Karpas-422 (cell line): ENCODE results near the gene ERICH6. TPM values are rescaled to one million over a fixed set of nuclear protein-coding genes. Genes with fewer than 3 reads are reported as not detected.

Source experiments
- DNase-seq: peaks from one replicate; pipeline ENCODE4 v3.0.0-alpha.2; 2015
- H2AFZ ChIP-seq: fragments of 200-600 bp; sonication (generic); 2 replicates; pipeline ENCODE4 v1.6.1; 2014; ENCODE audit warnings: antibody characterized with exemption, low read length, mixed read lengths
- H3K27ac ChIP-seq: fragments of 200-600 bp; sonication (generic); 2 replicates; pipeline ENCODE4 v1.5.1; 2014; ENCODE audit warnings: mild to moderate bottlenecking, low read length, moderate library complexity
- H3K27me3 ChIP-seq: fragments of 200-600 bp; sonication (generic); 2 replicates; pipeline ENCODE4 v1.6.1; 2014; ENCODE audit warnings: low read length, mixed read lengths
- H3K36me3 ChIP-seq: fragments of 200-600 bp; sonication (generic); 2 replicates; pipeline ENCODE4 v1.6.1; 2014; ENCODE audit warnings: low read length, mixed read lengths; ENCODE audit not compliant: insufficient read depth
- H3K4me1 ChIP-seq: fragments of 200-600 bp; sonication (generic); 2 replicates; pipeline ENCODE4 v1.6.1; 2014; ENCODE audit warnings: mild to moderate bottlenecking, low read length, mixed read lengths
- H3K4me2 ChIP-seq: fragments of 200-600 bp; sonication (generic); 2 replicates; pipeline ENCODE4 v1.6.1; 2014; ENCODE audit warnings: low read length, low read depth, mild to moderate bottlenecking; ENCODE audit not compliant: poor library complexity, severe bottlenecking
- H3K4me3 ChIP-seq: fragments of 200-600 bp; sonication (generic); 2 replicates; pipeline ENCODE4 v1.5.1; 2014; ENCODE audit warnings: mild to moderate bottlenecking, antibody characterized with exemption, low read length, mixed read lengths
- H3K79me2 ChIP-seq: fragments of 200-600 bp; sonication (generic); 2 replicates; pipeline ENCODE4 v1.6.1; 2014; ENCODE audit warnings: mild to moderate bottlenecking, low read length, mixed read lengths
- H3K9ac ChIP-seq: fragments of 200-600 bp; sonication (generic); 2 replicates; pipeline ENCODE4 v1.6.0; 2014; ENCODE audit warnings: low read length
- H3K9me2 ChIP-seq: fragments of 200-600 bp; sonication (generic), shearing (Covaris generic); replicated peaks from 2 replicates; pipeline ENCODE4 v1.6.0; 2014; ENCODE audit warnings: mild to moderate bottlenecking, low read length, moderate library complexity; ENCODE audit not compliant: insufficient read depth
- H3K9me3 ChIP-seq: fragments of 300-700, 200-600 bp; sonication (generic); 2 replicates; pipeline ENCODE4 v1.6.1; 2014; ENCODE audit warnings: low read length, mixed read lengths
- H4K20me1 ChIP-seq: fragments of 200-600 bp; sonication (generic); 2 replicates; pipeline ENCODE4 v1.6.1; 2014; ENCODE audit warnings: mild to moderate bottlenecking, antibody characterized with exemption, low read length, low read depth; ENCODE audit not compliant: insufficient read depth
- total RNA-seq: library from RNA; depleted of rRNA; stranded (reverse); fragments of >200 nt; shearing (Covaris generic); gene quantifications from 2 replicates; pipeline ENCODE4 v1.2.3, GENCODE V29; 2014; ENCODE audit warnings: low replicate concordance; rRNA removed

Gene ERICH6
- total RNA-seq, result 0.22 TPM in 1 of 2 replicates, not detected in the other

GRCh38 chr3:150703756-150704344 lies at the start of gene ERICH6:
TSS of gene ERICH6 (minus strand) at chr3:150703920. CDS start at chr3:150703898, 22 bp downstream.
- H4K20me1 ChIP-seq, result no peaks in the 10 kb centered on the region
- peak; percentile 96 for DNase-seq
- H3K4me1 ChIP-seq, result peaks cover 11% of the 10 kb centered on the region
- 0 out of 2 replicates have a peak, but pooled peaks cover 5% of the 10 kb centered on the region for H3K36me3 ChIP-seq
- no peaks in the 10 kb centered on the region for H3K79me2 ChIP-seq
- no peaks in the 10 kb centered on the region for H3K9me2 ChIP-seq
- no peaks in the 10 kb centered on the region for H3K27me3 ChIP-seq
- peak within 1 kb of the TSS; percentile 96 for H2AFZ ChIP-seq
- peak within 1 kb of the TSS; percentile 59 for H3K27ac ChIP-seq
- no peaks in the 10 kb centered on the region for H3K9me3 ChIP-seq
- H3K9ac ChIP-seq, result peak within 1 kb of the TSS; percentile 82
- peak within 1 kb of the TSS; percentile 85 for H3K4me3 ChIP-seq
- peak within 1 kb of the TSS; percentile 98 for H3K4me2 ChIP-seq

GRCh38 chr3:150751781-150752263 lies 48.1 kb upstream of the ERICH6 start:
- H3K36me3 ChIP-seq, result peaks cover 37% of the 10 kb centered on the region
- H3K4me2 ChIP-seq, result peak overlapping the region; percentile 22
- H3K9me3 ChIP-seq, result no peaks in the 10 kb centered on the region
- H3K4me3 ChIP-seq, result no peak overlapping the region
- H3K4me1 ChIP-seq, result peaks cover 94% of the 10 kb centered on the region
- peaks cover 95% of the 10 kb centered on the region for H3K79me2 ChIP-seq
- H2AFZ ChIP-seq, result no peak overlapping the region
- H3K27ac ChIP-seq, result peak overlapping the region; percentile 51; the same call in 1 of the 2 replicates
- H3K9ac ChIP-seq, result no peak overlapping the region
- peak; percentile 41 for DNase-seq
- no peaks in the 10 kb centered on the region for H3K9me2 ChIP-seq
- peaks cover 81% of the 10 kb centered on the region for H4K20me1 ChIP-seq
- H3K27me3 ChIP-seq, result no peaks in the 10 kb centered on the region

- peak overlapping the region; percentile 23 for H3K4me2 ChIP-seq
- no peak for DNase-seq
- no peaks in the 10 kb centered on the region for H3K9me2 ChIP-seq
- peak overlapping the region; percentile 66; the same call in 1 of the 2 replicates for H3K27ac ChIP-seq
- H3K9me3 ChIP-seq, result no peaks in the 10 kb centered on the region
- peaks cover 99% of the 10 kb centered on the region for H3K79me2 ChIP-seq
- H3K9ac ChIP-seq, result no peak overlapping the region
- peaks cover 100% of the 10 kb centered on the region for H3K4me1 ChIP-seq
- no peak overlapping the region for H2AFZ ChIP-seq
- no peaks in the 10 kb centered on the region for H3K27me3 ChIP-seq
- H3K36me3 ChIP-seq, result peaks cover 28% of the 10 kb centered on the region; the same call in 1 of the 2 replicates
- no peak overlapping the region for H3K4me3 ChIP-seq
- H4K20me1 ChIP-seq, result peaks cover 89% of the 10 kb centered on the region
These were observed 45.5 kb upstream of the ERICH6 start for GRCh38 chr3:150749255-150749654.

GRCh38 chr3:150748684-150749047 lies 44.9 kb upstream of the ERICH6 start:
- Histone ChIP-seq H3K9me2 (no peaks in the 10 kb centered on the region), H2AFZ (no peak overlapping the region), H3K4me1 (peaks cover 100% of the 10 kb centered on the region), H3K9ac (no peak overlapping the region), H3K9me3 (no peaks in the 10 kb centered on the region), H3K4me3 (no peak overlapping the region), H3K79me2 (peaks cover 99% of the 10 kb centered on the region), H4K20me1 (peaks cover 89% of the 10 kb centered on the region), H3K27ac (peak overlapping the region; percentile 66), H3K36me3 (peaks cover 28% of the 10 kb centered on the region; the same call in 1 of the 2 replicates), H3K4me2 (peak overlapping the region; percentile 23), H3K27me3 (no peaks in the 10 kb centered on the region)
- DNase-seq, result no peak

- Histone ChIP-seq H3K4me2 (peak overlapping the region; percentile 23), H3K9me2 (no peaks in the 10 kb centered on the region), H3K27ac (peak overlapping the region; percentile 66), H2AFZ (no peak overlapping the region), H3K9ac (no peak overlapping the region), H3K4me3 (no peak overlapping the region), H3K36me3 (peaks cover 33% of the 10 kb centered on the region; the same call in 1 of the 2 replicates), H3K4me1 (peaks cover 100% of the 10 kb centered on the region), H3K9me3 (no peaks in the 10 kb centered on the region), H3K27me3 (no peaks in the 10 kb centered on the region), H4K20me1 (peaks cover 89% of the 10 kb centered on the region), H3K79me2 (peaks cover 99% of the 10 kb centered on the region)
- no peak for DNase-seq
These were observed 44.4 kb upstream of the ERICH6 start for GRCh38 chr3:150747886-150748683.

- Histone ChIP-seq H3K27ac (peak overlapping the region; percentile 66), H2AFZ (no peak overlapping the region), H3K36me3 (peaks cover 31% of the 10 kb centered on the region; the same call in 1 of the 2 replicates), H3K9ac (peak overlapping the region; percentile 23; the same call in 1 of the 2 replicates), H3K4me3 (no peak overlapping the region), H4K20me1 (peaks cover 90% of the 10 kb centered on the region), H3K9me2 (no peaks in the 10 kb centered on the region), H3K27me3 (no peaks in the 10 kb centered on the region), H3K4me1 (peaks cover 100% of the 10 kb centered on the region), H3K4me2 (peak overlapping the region; percentile 32), H3K9me3 (no peaks in the 10 kb centered on the region), H3K79me2 (peaks cover 99% of the 10 kb centered on the region)
- no peak for DNase-seq
These were observed 43.3 kb upstream of the ERICH6 start for GRCh38 chr3:150746791-150747590.

GRCh38 chr3:150745832-150746231 lies 42.1 kb upstream of the ERICH6 start:
- Histone ChIP-seq H3K36me3 (peaks cover 33% of the 10 kb centered on the region; the same call in 1 of the 2 replicates), H3K9me3 (no peaks in the 10 kb centered on the region), H3K4me1 (peaks cover 100% of the 10 kb centered on the region), H3K9me2 (no peaks in the 10 kb centered on the region), H3K4me2 (peak overlapping the region; percentile 18), H4K20me1 (peaks cover 96% of the 10 kb centered on the region), H3K27ac (no peak overlapping the region), H2AFZ (no peak overlapping the region), H3K9ac (no peak overlapping the region), H3K27me3 (no peaks in the 10 kb centered on the region), H3K4me3 (no peak overlapping the region), H3K79me2 (peaks cover 99% of the 10 kb centered on the region)
- DNase-seq, result no peak
